ENCODE results near the gene ADGRD1. TPM values are rescaled to one million over a fixed set of nuclear protein-coding genes. Genes with fewer than 3 reads are reported as not detected.

The ADGRD1 gene
- total RNA-seq, 1 donor from 2014 or later = 0.47 TPM

DNA sequence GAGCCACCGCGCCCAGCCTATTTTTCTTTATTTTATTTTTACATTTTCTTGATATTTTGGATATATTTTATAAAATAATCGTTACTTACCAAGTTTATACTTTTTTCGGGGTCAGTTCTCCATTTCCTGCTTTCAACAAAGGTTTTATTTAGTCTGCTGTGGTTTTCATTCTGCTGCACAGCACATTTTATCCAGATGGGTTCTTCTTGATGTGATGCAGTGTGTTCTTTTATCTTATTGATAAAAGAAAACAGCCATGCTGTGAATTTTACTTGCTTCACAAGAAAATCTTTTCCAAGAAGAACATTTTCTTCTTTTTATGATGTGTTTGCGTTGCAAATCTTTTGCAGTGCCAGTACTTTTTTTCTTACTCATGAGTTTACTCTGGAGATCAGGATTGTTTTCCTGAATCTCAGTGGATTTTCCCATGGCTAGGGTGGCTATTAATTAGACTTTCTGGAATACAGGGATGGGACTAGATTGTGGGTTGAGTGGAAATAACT, 192.5 kb downstream of the ADGRD1 start:
- CTCF ChIA-PET = no interaction called here
- POLR2A ChIA-PET = no interaction called here
- Mint-ChIP-seq H3K4me3 (no peak overlapping the region), H3K36me3 (ENCODE audit: low read depth) (no peaks in the 10 kb centered on the region), H3K27ac (no peak overlapping the region), H3K9me3 (peaks cover 8% of the 10 kb centered on the region), H3K4me1 (no peaks in the 10 kb centered on the region), H3K27me3 (peaks cover 5% of the 10 kb centered on the region)
- ATAC-seq (ENCODE audit: low read depth) (no peak), DNase-seq (no peak)
- TF ChIP-seq, protein P1, sequence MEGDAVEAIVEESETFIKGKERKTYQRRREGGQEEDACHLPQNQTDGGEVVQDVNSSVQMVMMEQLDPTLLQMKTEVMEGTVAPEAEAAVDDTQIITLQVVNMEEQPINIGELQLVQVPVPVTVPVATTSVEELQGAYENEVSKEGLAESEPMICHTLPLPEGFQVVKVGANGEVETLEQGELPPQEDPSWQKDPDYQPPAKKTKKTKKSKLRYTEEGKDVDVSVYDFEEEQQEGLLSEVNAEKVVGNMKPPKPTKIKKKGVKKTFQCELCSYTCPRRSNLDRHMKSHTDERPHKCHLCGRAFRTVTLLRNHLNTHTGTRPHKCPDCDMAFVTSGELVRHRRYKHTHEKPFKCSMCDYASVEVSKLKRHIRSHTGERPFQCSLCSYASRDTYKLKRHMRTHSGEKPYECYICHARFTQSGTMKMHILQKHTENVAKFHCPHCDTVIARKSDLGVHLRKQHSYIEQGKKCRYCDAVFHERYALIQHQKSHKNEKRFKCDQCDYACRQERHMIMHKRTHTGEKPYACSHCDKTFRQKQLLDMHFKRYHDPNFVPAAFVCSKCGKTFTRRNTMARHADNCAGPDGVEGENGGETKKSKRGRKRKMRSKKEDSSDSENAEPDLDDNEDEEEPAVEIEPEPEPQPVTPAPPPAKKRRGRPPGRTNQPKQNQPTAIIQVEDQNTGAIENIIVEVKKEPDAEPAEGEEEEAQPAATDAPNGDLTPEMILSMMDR (IDR thresholded peaks at IDR 0.05) = no peak
- intact Hi-C loops (cut with micrococcal nuclease) = no loop called here

DNA sequence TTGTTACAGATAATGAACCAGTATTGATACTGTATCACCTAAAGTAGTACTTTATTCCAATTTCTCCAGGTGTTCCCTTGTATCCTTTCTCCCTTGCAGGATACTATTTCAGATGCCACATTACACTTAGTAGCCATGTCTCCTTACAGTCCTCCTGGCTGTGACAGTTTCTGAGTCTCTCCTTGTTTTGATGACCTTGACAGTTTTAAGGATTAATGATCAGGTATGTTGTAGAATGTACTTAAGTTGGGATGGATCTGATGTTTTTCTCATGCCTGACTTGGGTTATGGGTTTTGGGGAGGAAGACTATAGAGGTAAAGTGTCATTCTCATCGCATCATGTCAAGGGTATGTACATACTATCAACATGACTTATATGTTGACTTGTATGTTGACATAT, 193.6 kb downstream of the ADGRD1 start:
- POLR2A ChIA-PET = no interaction called here
- H3K27ac Mint-ChIP-seq = no peak overlapping the region

DNA sequence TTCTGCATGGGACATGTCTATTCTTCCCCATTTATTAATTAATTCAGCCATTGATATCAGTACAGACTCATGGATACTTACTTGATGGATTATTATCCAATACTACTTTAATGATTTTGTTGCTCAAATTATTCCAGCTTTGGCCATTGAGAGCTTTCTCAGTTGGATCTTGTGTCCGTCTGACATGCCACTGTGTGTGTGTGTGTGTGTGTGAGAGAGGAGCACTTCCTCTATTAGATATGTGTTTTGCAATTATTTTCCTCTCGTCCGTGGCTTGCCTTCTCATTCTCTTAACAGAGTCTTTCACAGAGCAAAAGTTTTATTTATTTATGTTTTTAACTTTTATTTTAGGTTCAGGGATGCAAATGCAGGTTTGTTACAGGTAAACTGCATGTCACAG, 194.2 kb downstream of the ADGRD1 start:
- intact Hi-C loops (cut with micrococcal nuclease) = no loop called here
- DNase-seq = no peak
- Mint-ChIP-seq H3K4me3 (no peak overlapping the region), H3K4me1 (no peaks in the 10 kb centered on the region), H3K36me3 (ENCODE audit: low read depth) (no peaks in the 10 kb centered on the region), H3K27me3 (peaks cover 14% of the 10 kb centered on the region), H3K27ac (no peak overlapping the region), H3K9me3 (peaks cover 10% of the 10 kb centered on the region)
- no peak for ATAC-seq (ENCODE audit: low read depth)
- CTCF ChIA-PET = no interaction called here
- TF ChIP-seq, protein P1 (IDR thresholded peaks at IDR 0.05) = no peak
- POLR2A ChIA-PET = no interaction called here

More for the DNA sequence above, 193.6 kb downstream of the ADGRD1 start:
- CTCF ChIA-PET = no interaction called here
- H3K4me3 Mint-ChIP-seq = no peak overlapping the region
- H3K36me3 Mint-ChIP-seq (ENCODE audit: low read depth) = no peaks in the 10 kb centered on the region
- H3K27me3 Mint-ChIP-seq = peaks cover 12% of the 10 kb centered on the region
- H3K4me1 Mint-ChIP-seq = no peaks in the 10 kb centered on the region
- ATAC-seq (ENCODE audit: low read depth) = no peak
- DNase-seq = no peak
- intact Hi-C loops (cut with micrococcal nuclease) = no loop called here
- peaks cover 10% of the 10 kb centered on the region for H3K9me3 Mint-ChIP-seq
- TF ChIP-seq, protein P1 (IDR thresholded peaks at IDR 0.05) = no peak

DNA sequence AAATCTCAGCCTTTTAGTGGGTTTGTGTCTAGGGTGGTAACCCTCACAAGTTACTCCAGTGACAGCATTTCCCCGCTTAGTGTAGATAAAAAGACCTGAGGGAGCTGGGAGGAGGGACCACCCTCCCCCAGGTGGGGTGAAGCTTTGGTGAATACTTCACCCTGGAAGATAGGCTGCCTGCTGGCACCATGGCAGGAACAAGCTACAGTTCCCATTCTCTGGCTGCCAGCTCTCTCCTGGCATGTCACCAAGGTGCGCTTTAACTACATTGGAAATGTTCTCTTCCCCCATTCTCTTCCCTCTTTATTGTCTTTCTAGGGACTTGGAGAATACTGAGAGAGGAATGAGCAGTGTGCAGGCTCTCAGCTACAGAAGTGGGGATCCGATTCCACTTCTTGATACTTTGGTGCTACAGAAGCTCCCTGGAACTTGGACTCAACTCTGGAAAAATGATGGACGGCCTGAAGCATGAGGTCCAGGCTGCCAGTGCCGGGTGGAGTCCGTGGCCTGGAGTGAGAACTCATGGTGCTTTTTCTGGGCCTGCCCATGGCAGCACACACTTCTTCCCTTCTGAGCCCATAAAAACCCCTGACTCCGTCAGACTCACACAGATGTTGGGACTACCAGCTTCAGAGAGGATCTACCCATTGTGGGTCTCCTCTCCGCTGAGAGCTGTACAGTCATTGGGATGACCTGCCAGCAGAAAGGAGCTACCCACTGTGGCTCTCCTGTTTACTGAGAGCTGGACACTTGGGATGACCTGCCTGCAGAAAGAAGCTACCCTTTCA, 198.0 kb downstream of the ADGRD1 start:
- DNase-seq (no peak), ATAC-seq (ENCODE audit: low read depth) (no peak)
- TF ChIP-seq, protein P1 (IDR thresholded peaks at IDR 0.05) = no peak
- H3K36me3 Mint-ChIP-seq (ENCODE audit: low read depth) = no peaks in the 10 kb centered on the region
- no peak overlapping the region for H3K27ac Mint-ChIP-seq
- H3K27me3 Mint-ChIP-seq = peaks cover 14% of the 10 kb centered on the region
- H3K4me3 Mint-ChIP-seq = no peak overlapping the region
- ChIA-PET POLR2A (no interaction called here), CTCF (no interaction called here)
- no peaks in the 10 kb centered on the region for H3K4me1 Mint-ChIP-seq
- peaks cover 10% of the 10 kb centered on the region for H3K9me3 Mint-ChIP-seq
- intact Hi-C loops (cut with micrococcal nuclease) = no loop called here

DNA sequence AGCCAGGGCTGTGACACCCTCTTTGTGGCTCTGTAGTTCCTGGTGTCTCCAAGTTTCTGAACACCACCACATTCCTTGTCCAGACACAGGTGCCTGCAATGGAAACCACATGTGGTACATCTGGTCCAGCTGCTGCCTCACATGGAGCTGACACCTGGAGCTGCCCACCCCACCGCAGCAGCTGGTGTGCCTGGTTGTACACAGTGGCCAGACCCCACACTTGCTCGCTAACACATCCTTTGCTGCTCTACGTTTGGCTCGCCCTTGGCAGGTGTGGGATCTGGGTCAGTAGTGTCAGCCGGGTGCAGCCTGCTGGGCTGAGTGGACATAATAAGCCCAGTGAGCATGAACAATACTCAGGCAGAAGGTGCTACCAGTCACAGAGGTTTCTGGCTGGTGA, 198.9 kb downstream of the ADGRD1 start:
- intact Hi-C loops (cut with micrococcal nuclease) = no loop called here
- CTCF ChIA-PET = no interaction called here
- DNase-seq (no peak), ATAC-seq (ENCODE audit: low read depth) (no peak)
- H3K27me3 Mint-ChIP-seq = peaks cover 14% of the 10 kb centered on the region
- H3K36me3 Mint-ChIP-seq (ENCODE audit: low read depth) = no peaks in the 10 kb centered on the region
- no peak overlapping the region for H3K4me3 Mint-ChIP-seq
- TF ChIP-seq, protein P1 (IDR thresholded peaks at IDR 0.05) = no peak
- peaks cover 10% of the 10 kb centered on the region for H3K9me3 Mint-ChIP-seq
- H3K27ac Mint-ChIP-seq = no peak overlapping the region
- POLR2A ChIA-PET = no interaction called here
- H3K4me1 Mint-ChIP-seq = no peaks in the 10 kb centered on the region

All from activated B cell treated with CpG ODN at 0.5 μM for 24 hours (primary cell).